PC-3 (cell line): ENCODE data around the gene LRBA.

ENCODE experiments used
- CTCF ChIP-seq: fragments of 300-600 bp; sonication (generic); conservative IDR thresholded peaks from 2 replicates; pipeline ENCODE4 v1.5.1; 2017; ENCODE audit warnings: antibody characterized with exemption, low read depth, mild to moderate bottlenecking, low read length
- EZH2 ChIP-seq: fragments of 300-600 bp; sonication (generic); IDR thresholded peaks from one replicate; pipeline ENCODE4 v1.6.1; 2017; ENCODE audit warnings: antibody characterized with exemption, mild to moderate bottlenecking, low read length; ENCODE audit not compliant: unreplicated experiment
- EZH2phosphoT487 ChIP-seq: fragments of 300-600 bp; sonication (generic); IDR thresholded peaks from 2 replicates; pipeline ENCODE4 v1.6.1; 2018; ENCODE audit warnings: mild to moderate bottlenecking, antibody characterized with exemption, low read length, borderline replicate concordance

GRCh38 chr4:150943818-150944217, 71.3 kb downstream of the LRBA start:
- TF ChIP-seq EZH2: no peak
- TF ChIP-seq CTCF: no peak
- TF ChIP-seq EZH2phosphoT487: no peak
